Tibial artery (tissue), 4 donors: Measurements from ENCODE around the gene DPH2.

Source experiments
- DNase-seq, 2 donors: peaks; one replicate each; pipeline ENCODE4 v3.0.0-alpha.2; 2019
- H3K27ac ChIP-seq, 2 donors: fragments of 200-600 bp; sonication (generic) in 1 of 2; 1 replicate in 1 of 2; 2 replicates in 1 of 2; pipeline ENCODE4 v1.5.1; 2018 to 2019; ENCODE audit warnings: mild to moderate bottlenecking in 1 of 2
- H3K27me3 ChIP-seq, 2 donors: fragments of 200-600 bp; sonication (generic) in 1 of 2; one replicate each; pipeline versions ENCODE4 v1.5.1 to v1.6.0; 2016 to 2019
- H3K36me3 ChIP-seq, 3 donors: fragments of 200-600 bp; sonication (generic) in 2 of 3; one replicate each; pipeline ENCODE4 v1.5.1; 2016 to 2019; ENCODE audit warnings: mild to moderate bottlenecking in 2 of 3
- H3K4me1 ChIP-seq, 4 donors: fragments of 200-600 bp; sonication (generic) in 2 of 4; 1 replicate in 3 of 4; 2 replicates in 1 of 4; pipeline ENCODE4 v1.5.1; 2016 to 2019
- H3K4me3 ChIP-seq, 2 donors: fragments of 200-600 bp; sonication (generic) in 1 of 2; 1 replicate in 1 of 2; 2 replicates in 1 of 2; pipeline ENCODE4 v1.5.1; 2018 to 2019; ENCODE audit warnings: mild to moderate bottlenecking in 2 of 2
- H3K9me3 ChIP-seq, 3 donors: fragments of 200-600 bp; sonication (generic) in 1 of 3; one replicate each; pipeline ENCODE4 v1.5.1; 2016 to 2019
- CTCF ChIP-seq, 2 experiments: fragments of 200-600 bp in 1 of 2; fragments of 450-650 bp in 1 of 2; IDR thresholded peaks; one replicate each; pipeline ENCODE4 v1.5.1; 2017 to 2019; ENCODE audit warnings: antibody characterized with exemption in 2 of 2, mild to moderate bottlenecking in 1 of 2, moderate library complexity in 1 of 2
- intact Hi-C: fragments of 100-400 bp; cut with DNase I; formaldehyde crosslinking; loops from one replicate; pipeline ENCODE4 v1.15.0; 2023; ENCODE audit warnings: low total_unique reads

The DPH2 gene

GRCh38 chr1:43999455-43999854 is 29.6 kb downstream of the DPH2 start:
- H3K9me3 ChIP-seq: no peaks in the 10 kb centered on the region
- intact Hi-C loops: no loop called here
- no peak overlapping the region for H3K27ac ChIP-seq
- H3K27me3 ChIP-seq: no peaks in the 10 kb centered on the region
- peaks cover 0 to 9% (median 0%) of the 10 kb centered on the region in 4 donors for H3K4me1 ChIP-seq
- TF ChIP-seq CTCF (IDR thresholded peaks at IDR 0.05): no peak
- peaks cover 0 to 48% (median 6%) of the 10 kb centered on the region in 3 donors for H3K36me3 ChIP-seq
- DNase-seq: no peak
- H3K4me3 ChIP-seq: no peak overlapping the region

- H3K27me3 ChIP-seq: no peaks in the 10 kb centered on the region
- no peaks in the 10 kb centered on the region for H3K9me3 ChIP-seq
- H3K4me3 ChIP-seq: no peak overlapping the region
- DNase-seq: no peak
- TF ChIP-seq CTCF (IDR thresholded peaks at IDR 0.05): no peak
- intact Hi-C loops: loop anchor here (5.0 kb wide), 1 partner anchor 37 kb away; no protein-coding TSS in a partner anchor
- no peak overlapping the region for H3K27ac ChIP-seq
- peaks cover 0 to 9% (median 0%) of the 10 kb centered on the region in 4 donors for H3K4me1 ChIP-seq
- peaks cover 0 to 48% (median 6%) of the 10 kb centered on the region in 3 donors for H3K36me3 ChIP-seq
Measured at GRCh38 chr1:44000122-44000665, 30.4 kb downstream of the DPH2 start.

GRCh38 chr1:44002165-44002564 is 32.4 kb downstream of the DPH2 start:
- Histone ChIP-seq H3K4me1 (peaks cover 0 to 5% (median 4%) of the 10 kb centered on the region in 4 donors), H3K36me3 (peaks cover 0 to 48% (median 6%) of the 10 kb centered on the region in 3 donors), H3K4me3 (no peak overlapping the region), H3K9me3 (no peaks in the 10 kb centered on the region), H3K27ac (no peak overlapping the region), H3K27me3 (no peaks in the 10 kb centered on the region)
- no peak for TF ChIP-seq CTCF (IDR thresholded peaks at IDR 0.05)
- no peak for DNase-seq
- intact Hi-C loops: loop anchor here (5.0 kb wide), 1 partner anchor 35 kb away; no protein-coding TSS in a partner anchor

GRCh38 chr1:44002606-44003157 is 32.9 kb downstream of the DPH2 start:
- Histone ChIP-seq H3K4me1 (peaks cover 0 to 5% (median 4%) of the 10 kb centered on the region in 4 donors), H3K27me3 (no peaks in the 10 kb centered on the region), H3K36me3 (peaks cover 0 to 48% (median 6%) of the 10 kb centered on the region in 3 donors), H3K4me3 (no peak overlapping the region), H3K27ac (no peak overlapping the region), H3K9me3 (no peaks in the 10 kb centered on the region)
- DNase-seq: no peak
- TF ChIP-seq CTCF (IDR thresholded peaks at IDR 0.05): no peak
- intact Hi-C loops: loop anchor here (5.0 kb wide), 1 partner anchor 35 kb away; no protein-coding TSS in a partner anchor

GRCh38 chr1:44008259-44008658 is 38.4 kb downstream of the DPH2 start:
- intact Hi-C loops: loop anchor here (5.0 kb wide), 1 partner anchor 39 kb away; no protein-coding TSS in a partner anchor

More at GRCh38 chr1:44008259-44008658, 38.4 kb downstream of the DPH2 start:
- H3K4me1 ChIP-seq: peaks cover 0 to 5% (median 4%) of the 10 kb centered on the region in 4 donors
- no peak overlapping the region for H3K27ac ChIP-seq
- peaks cover 0 to 13% (median 0%) of the 10 kb centered on the region in 3 donors for H3K36me3 ChIP-seq
- H3K27me3 ChIP-seq: no peaks in the 10 kb centered on the region
- no peak for TF ChIP-seq CTCF (IDR thresholded peaks at IDR 0.05)
- H3K9me3 ChIP-seq: no peaks in the 10 kb centered on the region
- no peak for DNase-seq
- H3K4me3 ChIP-seq: no peak overlapping the region
